WERI-Rb-1 (cell line): ENCODE measurements around the gene POLDIP2.
A peak's percentile ranks its signal among the peaks of the same experiment; 100 is the strongest.

ENCODE experiments used
- DNase-seq: peaks from one replicate; pipeline ENCODE4 v3.0.0-alpha.2; 2020
- H3K27ac ChIP-seq: fragments of 250-450 bp; sonication (Bioruptor Pico); 2 replicates; pipeline ENCODE4 v1.5.1; 2020; ENCODE audit warnings: mild to moderate bottlenecking, moderate library complexity
- H3K27me3 ChIP-seq: fragments of 250-450 bp; sonication (Bioruptor Pico); 2 replicates; pipeline ENCODE4 v1.5.1; 2021; ENCODE audit warnings: mild to moderate bottlenecking, low read depth, moderate library complexity; ENCODE audit not compliant: insufficient read depth, severe bottlenecking
- H3K36me3 ChIP-seq: fragments of 250-450 bp; sonication (Bioruptor Pico); 2 replicates; pipeline ENCODE4 v1.5.1; 2020; ENCODE audit warnings: mild to moderate bottlenecking, moderate library complexity
- H3K4me3 ChIP-seq: 2 replicates; pipeline ENCODE4 v1.5.1; 2011; ENCODE audit warnings: low read depth, mild to moderate bottlenecking, control low read depth, low read length
- H3K9me3 ChIP-seq: fragments of 250-450 bp; sonication (Bioruptor Pico); 2 replicates; pipeline ENCODE4 v1.5.1; 2021; ENCODE audit warnings: mild to moderate bottlenecking, moderate library complexity; ENCODE audit not compliant: severe bottlenecking
- TF ChIP-seq, protein P1 (sequence below): IDR thresholded peaks from 2 replicates; pipeline ENCODE4 v1.5.1; 2011; ENCODE audit warnings: low read depth, mild to moderate bottlenecking, control low read depth, inconsistent platforms, low read length

The POLDIP2 gene

DNA sequence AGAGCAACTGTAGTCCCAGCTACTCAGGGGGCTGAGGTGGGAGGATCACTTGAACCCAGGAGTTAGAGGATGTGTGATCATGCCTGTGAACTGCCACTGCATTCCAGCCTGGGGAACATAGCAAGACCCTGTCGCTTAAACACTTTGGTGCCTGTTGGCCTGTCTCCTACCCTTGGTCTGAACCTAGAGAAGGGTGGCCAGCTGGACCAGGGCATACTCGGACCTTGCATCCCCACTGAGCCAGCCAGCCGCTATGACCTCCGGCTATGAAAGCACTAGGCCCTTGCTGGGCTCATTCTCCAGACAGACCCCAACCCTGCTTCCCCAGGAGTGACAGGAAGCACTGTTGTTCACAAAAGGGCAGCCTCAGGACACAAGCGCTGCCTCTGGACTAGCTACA is 26.7 kb downstream of the POLDIP2 start:
- Histone ChIP-seq H3K27ac (no peak overlapping the region), H3K9me3 (no peaks in the 10 kb centered on the region), H3K4me3 (no peak overlapping the region), H3K36me3 (peaks cover 60% of the 10 kb centered on the region), H3K27me3 (no peaks in the 10 kb centered on the region)
- DNase-seq, result no peak
- TF ChIP-seq, protein P1, sequence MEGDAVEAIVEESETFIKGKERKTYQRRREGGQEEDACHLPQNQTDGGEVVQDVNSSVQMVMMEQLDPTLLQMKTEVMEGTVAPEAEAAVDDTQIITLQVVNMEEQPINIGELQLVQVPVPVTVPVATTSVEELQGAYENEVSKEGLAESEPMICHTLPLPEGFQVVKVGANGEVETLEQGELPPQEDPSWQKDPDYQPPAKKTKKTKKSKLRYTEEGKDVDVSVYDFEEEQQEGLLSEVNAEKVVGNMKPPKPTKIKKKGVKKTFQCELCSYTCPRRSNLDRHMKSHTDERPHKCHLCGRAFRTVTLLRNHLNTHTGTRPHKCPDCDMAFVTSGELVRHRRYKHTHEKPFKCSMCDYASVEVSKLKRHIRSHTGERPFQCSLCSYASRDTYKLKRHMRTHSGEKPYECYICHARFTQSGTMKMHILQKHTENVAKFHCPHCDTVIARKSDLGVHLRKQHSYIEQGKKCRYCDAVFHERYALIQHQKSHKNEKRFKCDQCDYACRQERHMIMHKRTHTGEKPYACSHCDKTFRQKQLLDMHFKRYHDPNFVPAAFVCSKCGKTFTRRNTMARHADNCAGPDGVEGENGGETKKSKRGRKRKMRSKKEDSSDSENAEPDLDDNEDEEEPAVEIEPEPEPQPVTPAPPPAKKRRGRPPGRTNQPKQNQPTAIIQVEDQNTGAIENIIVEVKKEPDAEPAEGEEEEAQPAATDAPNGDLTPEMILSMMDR, result no peak

DNA sequence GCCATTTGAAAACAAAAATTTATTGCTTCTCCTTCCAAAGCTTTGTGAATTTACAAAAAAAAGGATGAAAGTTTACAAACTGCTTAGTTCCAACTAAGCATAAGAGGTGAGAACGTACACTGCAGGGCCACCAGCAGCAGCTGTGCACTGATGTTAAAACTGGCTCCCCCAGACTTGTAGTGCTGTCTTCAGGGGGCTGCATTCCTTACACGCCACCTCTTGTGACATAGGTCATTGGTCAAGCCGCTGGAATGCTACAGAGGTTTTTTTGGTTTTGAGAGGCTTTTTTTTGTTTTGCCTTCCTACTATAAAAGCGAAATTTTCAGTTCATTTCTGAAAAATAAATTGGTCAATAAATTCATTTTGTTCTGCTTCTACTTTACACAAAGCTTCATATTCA is 29.0 kb downstream of the POLDIP2 start:
- Histone ChIP-seq H3K27ac (no peak overlapping the region), H3K36me3 (peaks cover 68% of the 10 kb centered on the region), H3K9me3 (no peaks in the 10 kb centered on the region), H3K27me3 (no peaks in the 10 kb centered on the region), H3K4me3 (no peak overlapping the region)
- no peak for DNase-seq
- TF ChIP-seq, protein P1, result no peak

DNA sequence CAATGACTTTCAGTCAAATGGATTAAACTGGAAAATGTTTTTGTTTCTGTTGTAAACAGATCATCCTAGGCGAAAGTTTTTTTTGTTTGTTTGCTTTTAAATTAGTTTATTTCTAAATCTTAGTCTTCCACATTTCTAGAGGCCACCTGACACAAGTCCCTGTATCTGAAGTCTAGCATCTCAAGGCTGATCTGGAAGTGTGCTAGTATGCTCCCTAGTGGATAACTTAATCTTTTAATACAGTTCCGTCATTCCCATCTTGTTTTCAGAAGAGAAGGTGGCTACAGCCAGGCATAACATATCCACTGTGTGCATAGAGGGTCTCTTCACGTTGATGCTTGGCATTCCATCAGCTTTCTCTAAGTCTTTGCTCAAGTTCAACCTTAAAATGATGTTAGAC is 29.6 kb downstream of the POLDIP2 start:
- peaks cover 73% of the 10 kb centered on the region for H3K36me3 ChIP-seq
- H3K9me3 ChIP-seq, result no peaks in the 10 kb centered on the region
- H3K27ac ChIP-seq, result no peak overlapping the region
- DNase-seq, result no peak
- TF ChIP-seq, protein P1, result 0 out of 2 replicates have a peak, but pooled peaks have one; percentile 5
- no peaks in the 10 kb centered on the region for H3K27me3 ChIP-seq
- H3K4me3 ChIP-seq, result no peak overlapping the region

DNA sequence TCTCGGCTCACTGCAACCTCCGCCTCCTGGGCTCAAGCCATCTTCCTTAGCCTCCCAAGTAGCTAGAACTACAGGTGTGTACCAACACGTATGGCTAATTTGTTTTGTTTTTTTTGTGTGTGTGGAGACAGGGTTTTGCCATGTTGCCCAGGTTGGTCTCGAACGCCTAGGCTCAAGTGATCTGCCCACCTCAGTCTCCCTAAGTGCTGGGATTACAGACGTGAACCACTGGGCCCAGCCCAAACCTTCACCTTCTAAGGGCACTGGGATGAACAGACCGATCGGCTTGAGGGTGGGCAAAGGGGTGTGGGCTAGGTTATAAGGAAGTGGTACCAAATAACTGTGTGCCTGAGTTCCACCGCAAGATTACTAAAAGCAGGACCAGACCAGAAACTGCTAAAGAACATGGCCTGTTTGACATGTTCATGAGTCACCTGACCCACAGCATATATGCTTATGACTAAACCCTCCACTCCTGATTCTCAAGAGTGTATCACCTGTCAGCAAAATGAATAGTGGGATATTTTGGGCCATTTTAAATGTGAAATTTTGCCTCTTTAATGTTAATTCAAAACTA is 30.2 kb downstream of the POLDIP2 start:
- TF ChIP-seq, protein P1, result no peak
- no peak for DNase-seq
- H3K4me3 ChIP-seq, result no peak overlapping the region
- H3K36me3 ChIP-seq, result peaks cover 78% of the 10 kb centered on the region
- no peaks in the 10 kb centered on the region for H3K9me3 ChIP-seq
- H3K27me3 ChIP-seq, result no peaks in the 10 kb centered on the region
- no peak overlapping the region for H3K27ac ChIP-seq

GRCh38 chr17:28326114-28326513 is 31.2 kb downstream of the POLDIP2 start:
- no peak overlapping the region for H3K4me3 ChIP-seq
- no peaks in the 10 kb centered on the region for H3K9me3 ChIP-seq
- peak; percentile 29 for DNase-seq
- no peaks in the 10 kb centered on the region for H3K27me3 ChIP-seq
- peaks cover 77% of the 10 kb centered on the region for H3K36me3 ChIP-seq
- TF ChIP-seq, protein P1, result no peak
- H3K27ac ChIP-seq, result peak overlapping the region; percentile 81

- Histone ChIP-seq H3K4me3 (peak overlapping the region; percentile 33), H3K27ac (peak overlapping the region; percentile 81), H3K36me3 (peaks cover 77% of the 10 kb centered on the region), H3K27me3 (no peaks in the 10 kb centered on the region), H3K9me3 (no peaks in the 10 kb centered on the region)
- peak; percentile 77 for DNase-seq
- TF ChIP-seq, protein P1, result no peak
Measured at GRCh38 chr17:28325211-28325610, 32.1 kb downstream of the POLDIP2 start.
